WTC11 (cell line): Measurements from ENCODE around the gene GRM8.

Source experiments
- CBFB ChIP-seq: sonication (generic); formaldehyde crosslinking; IDR thresholded peaks from 2 replicates; pipeline ENCODE4 v1.8.1; 2022; ENCODE audit warnings: mild to moderate bottlenecking, low read depth, missing genetic modification reagents
- ETV6 ChIP-seq: sonication (generic); formaldehyde crosslinking; IDR thresholded peaks from 2 replicates; pipeline ENCODE4 v1.8.1; 2022; ENCODE audit warnings: mild to moderate bottlenecking, missing genetic modification reagents
- KAT7 ChIP-seq: sonication (generic); formaldehyde crosslinking; IDR thresholded peaks from 2 replicates; pipeline ENCODE4 v1.8.1; 2023; ENCODE audit warnings: missing genetic modification reagents, mild to moderate bottlenecking, borderline replicate concordance
- TF ChIP-seq, protein P1 (sequence below): sonication (generic); formaldehyde crosslinking; IDR thresholded peaks from 2 replicates; pipeline ENCODE4 v1.8.0; 2023; ENCODE audit warnings: missing genetic modification reagents
- TF ChIP-seq, protein P2 (sequence below): sonication (generic); formaldehyde crosslinking; IDR thresholded peaks from 2 replicates; pipeline ENCODE4 v1.8.1; 2022; ENCODE audit warnings: missing genetic modification reagents, borderline replicate concordance
- TF ChIP-seq, protein P3 (sequence below): sonication (generic); formaldehyde crosslinking; IDR thresholded peaks from 2 replicates; pipeline ENCODE4 v1.8.0; 2022; ENCODE audit warnings: mild to moderate bottlenecking, missing genetic modification reagents
- TF ChIP-seq, protein P4 (sequence below): fragments of 200-600 bp; IDR thresholded peaks from 2 replicates; pipeline ENCODE4 v1.8.0; 2022; ENCODE audit warnings: antibody characterized with exemption

DNA sequence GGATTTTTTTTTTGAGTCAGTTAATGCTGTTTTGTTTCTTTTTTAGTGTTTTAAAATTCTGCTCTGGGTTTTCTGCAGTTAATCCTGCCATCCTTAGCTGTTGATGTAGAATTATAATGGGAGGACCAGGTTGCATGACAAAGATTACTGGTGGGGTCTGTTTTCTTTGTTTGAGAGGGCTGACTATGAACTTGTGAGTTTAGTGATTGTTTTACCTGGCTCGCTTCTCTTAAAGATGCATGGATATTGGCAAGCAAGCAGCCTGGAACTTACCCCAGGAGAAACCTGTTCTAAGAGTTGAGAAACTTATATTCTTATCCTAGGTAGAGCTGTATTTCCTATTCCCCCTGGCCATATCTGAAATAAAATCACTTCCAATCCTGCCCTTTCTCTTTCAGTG lies 727.8 kb downstream of the GRM8 start:
- TF ChIP-seq, protein P1, sequence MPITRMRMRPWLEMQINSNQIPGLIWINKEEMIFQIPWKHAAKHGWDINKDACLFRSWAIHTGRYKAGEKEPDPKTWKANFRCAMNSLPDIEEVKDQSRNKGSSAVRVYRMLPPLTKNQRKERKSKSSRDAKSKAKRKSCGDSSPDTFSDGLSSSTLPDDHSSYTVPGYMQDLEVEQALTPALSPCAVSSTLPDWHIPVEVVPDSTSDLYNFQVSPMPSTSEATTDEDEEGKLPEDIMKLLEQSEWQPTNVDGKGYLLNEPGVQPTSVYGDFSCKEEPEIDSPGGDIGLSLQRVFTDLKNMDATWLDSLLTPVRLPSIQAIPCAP (CRISPR knock-in tag), result no peak
- TF ChIP-seq, protein P2, sequence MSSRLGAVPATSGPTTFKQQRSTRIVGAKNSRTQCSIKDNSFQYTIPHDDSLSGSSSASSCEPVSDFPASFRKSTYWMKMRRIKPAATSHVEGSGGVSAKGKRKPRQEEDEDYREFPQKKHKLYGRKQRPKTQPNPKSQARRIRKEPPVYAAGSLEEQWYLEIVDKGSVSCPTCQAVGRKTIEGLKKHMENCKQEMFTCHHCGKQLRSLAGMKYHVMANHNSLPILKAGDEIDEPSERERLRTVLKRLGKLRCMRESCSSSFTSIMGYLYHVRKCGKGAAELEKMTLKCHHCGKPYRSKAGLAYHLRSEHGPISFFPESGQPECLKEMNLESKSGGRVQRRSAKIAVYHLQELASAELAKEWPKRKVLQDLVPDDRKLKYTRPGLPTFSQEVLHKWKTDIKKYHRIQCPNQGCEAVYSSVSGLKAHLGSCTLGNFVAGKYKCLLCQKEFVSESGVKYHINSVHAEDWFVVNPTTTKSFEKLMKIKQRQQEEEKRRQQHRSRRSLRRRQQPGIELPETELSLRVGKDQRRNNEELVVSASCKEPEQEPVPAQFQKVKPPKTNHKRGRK (CRISPR knock-in tag), result no peak
- TF ChIP-seq ETV6 (CRISPR knock-in tag) (no peak), CBFB (CRISPR knock-in tag) (no peak), KAT7 (CRISPR knock-in tag) (no peak)
- TF ChIP-seq, protein P3, sequence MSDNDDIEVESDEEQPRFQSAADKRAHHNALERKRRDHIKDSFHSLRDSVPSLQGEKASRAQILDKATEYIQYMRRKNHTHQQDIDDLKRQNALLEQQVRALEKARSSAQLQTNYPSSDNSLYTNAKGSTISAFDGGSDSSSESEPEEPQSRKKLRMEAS (CRISPR knock-in tag), result no peak
- TF ChIP-seq, protein P4, sequence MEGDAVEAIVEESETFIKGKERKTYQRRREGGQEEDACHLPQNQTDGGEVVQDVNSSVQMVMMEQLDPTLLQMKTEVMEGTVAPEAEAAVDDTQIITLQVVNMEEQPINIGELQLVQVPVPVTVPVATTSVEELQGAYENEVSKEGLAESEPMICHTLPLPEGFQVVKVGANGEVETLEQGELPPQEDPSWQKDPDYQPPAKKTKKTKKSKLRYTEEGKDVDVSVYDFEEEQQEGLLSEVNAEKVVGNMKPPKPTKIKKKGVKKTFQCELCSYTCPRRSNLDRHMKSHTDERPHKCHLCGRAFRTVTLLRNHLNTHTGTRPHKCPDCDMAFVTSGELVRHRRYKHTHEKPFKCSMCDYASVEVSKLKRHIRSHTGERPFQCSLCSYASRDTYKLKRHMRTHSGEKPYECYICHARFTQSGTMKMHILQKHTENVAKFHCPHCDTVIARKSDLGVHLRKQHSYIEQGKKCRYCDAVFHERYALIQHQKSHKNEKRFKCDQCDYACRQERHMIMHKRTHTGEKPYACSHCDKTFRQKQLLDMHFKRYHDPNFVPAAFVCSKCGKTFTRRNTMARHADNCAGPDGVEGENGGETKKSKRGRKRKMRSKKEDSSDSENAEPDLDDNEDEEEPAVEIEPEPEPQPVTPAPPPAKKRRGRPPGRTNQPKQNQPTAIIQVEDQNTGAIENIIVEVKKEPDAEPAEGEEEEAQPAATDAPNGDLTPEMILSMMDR, result no peak
